Activated CD8-positive, alpha-beta T cell treated with anti-CD3 and anti-CD28 coated beads for 36 hours (primary cell): Measurements from ENCODE around the gene LIN52. TPM values are rescaled to one million over a fixed set of nuclear protein-coding genes. Genes with fewer than 3 reads are reported as not detected.

Source experiments
- ATAC-seq: fragments of 200-7000 bp; cut with Tn5 transposase; one replicate; pipeline ENCODE4 v1.10.0; 2021; ENCODE audit warnings: mild to moderate bottlenecking, moderate library complexity
- CTCF ChIA-PET: fragments of 350-600 bp; sonication (Branson Sonifier 250); formaldehyde crosslinking; loops from one replicate; lab custom pipeline; 2021; ENCODE audit warnings: antibody characterized with exemption; lab: Charles Lee
- POLR2A ChIA-PET: fragments of 350-600 bp; sonication (Branson Sonifier 250); formaldehyde crosslinking; loops from one replicate; lab custom pipeline; 2021; ENCODE audit warnings: antibody characterized with exemption; lab: Charles Lee
- DNase-seq: peaks from one replicate; pipeline ENCODE4 v3.0.0-alpha.2; 2020
- H3K27ac Mint-ChIP-seq: one replicate; pipeline ENCODE4 v1.8.0; 2021; ENCODE audit warnings: mild to moderate bottlenecking, mixed read lengths
- H3K27me3 Mint-ChIP-seq: one replicate; pipeline ENCODE4 v1.8.0; 2021; ENCODE audit warnings: mixed read lengths
- H3K36me3 Mint-ChIP-seq: one replicate; pipeline ENCODE4 v1.8.0; 2021; ENCODE audit warnings: low read depth, mixed read lengths
- H3K4me1 Mint-ChIP-seq: one replicate; pipeline ENCODE4 v1.8.0; 2021; ENCODE audit warnings: low read depth, mixed read lengths
- H3K4me3 Mint-ChIP-seq: one replicate; pipeline ENCODE4 v1.8.0; 2021; ENCODE audit warnings: mild to moderate bottlenecking, moderate library complexity, mixed read lengths
- H3K9me3 Mint-ChIP-seq: one replicate; pipeline ENCODE4 v1.8.0; 2021; ENCODE audit warnings: mixed read lengths
- CTCF ChIP-seq: fragments of 200-600 bp; IDR thresholded peaks from one replicate; pipeline ENCODE4 v1.8.0; 2022; ENCODE audit warnings: antibody characterized with exemption, mild to moderate bottlenecking
- intact Hi-C: fragments of 100-400 bp; cut with micrococcal nuclease; formaldehyde crosslinking; loops from one replicate; pipeline ENCODE4 v1.10.0; 2022
- total RNA-seq, 2 experiments: library from RNA; stranded (reverse); gene quantifications; one replicate each; pipeline ENCODE4 v1.2.3, GENCODE V29; 2021

LIN52 gene
- total RNA-seq, 2 experiments from 2014 or later, result 10.1 to 10.3 TPM

GRCh38 chr14:74205882-74206281 lies 121.1 kb downstream of the LIN52 start:
- TF ChIP-seq CTCF, result no peak
- Mint-ChIP-seq H3K27me3 (no peaks in the 10 kb centered on the region), H3K36me3 (peaks cover 3% of the 10 kb centered on the region), H3K27ac (no peak overlapping the region), H3K4me3 (no peak overlapping the region), H3K9me3 (no peaks in the 10 kb centered on the region), H3K4me1 (no peaks in the 10 kb centered on the region)
- ChIA-PET POLR2A (no interaction called here), CTCF (interaction anchor here (1.6 kb wide), 1 partner anchor 93 kb away, joined by 4 read pairs; no protein-coding TSS in a partner anchor)
- DNase-seq (no peak), ATAC-seq (no peak)
- intact Hi-C loops, result no loop called here

- H3K27me3 Mint-ChIP-seq, result no peaks in the 10 kb centered on the region
- POLR2A ChIA-PET, result no interaction called here
- peaks cover 3% of the 10 kb centered on the region for H3K36me3 Mint-ChIP-seq
- no peak overlapping the region for H3K27ac Mint-ChIP-seq
- CTCF ChIA-PET, result interaction anchor here (1.0 to 2.7 kb wide), 4 partner anchors 11 to 49 kb away, joined by 3 to 12 read pairs (median 3); no protein-coding TSS in a partner anchor
- ATAC-seq, result no peak
- DNase-seq, result peak; percentile 8
- no peak for TF ChIP-seq CTCF
- no peaks in the 10 kb centered on the region for H3K9me3 Mint-ChIP-seq
- H3K4me3 Mint-ChIP-seq, result no peak overlapping the region
- intact Hi-C loops, result no loop called here
- H3K4me1 Mint-ChIP-seq, result no peaks in the 10 kb centered on the region
Observed at GRCh38 chr14:74207943-74208342, 123.2 kb downstream of the LIN52 start.

GRCh38 chr14:74208642-74209041 lies 123.9 kb downstream of the LIN52 start:
- intact Hi-C loops, result no loop called here
- no peak overlapping the region for H3K4me3 Mint-ChIP-seq
- H3K4me1 Mint-ChIP-seq, result no peaks in the 10 kb centered on the region
- no peaks in the 10 kb centered on the region for H3K36me3 Mint-ChIP-seq
- no peaks in the 10 kb centered on the region for H3K27me3 Mint-ChIP-seq
- DNase-seq (no peak), ATAC-seq (no peak)
- H3K9me3 Mint-ChIP-seq, result no peaks in the 10 kb centered on the region
- no peak overlapping the region for H3K27ac Mint-ChIP-seq
- no peak for TF ChIP-seq CTCF
- POLR2A ChIA-PET, result no interaction called here
- CTCF ChIA-PET, result interaction anchor here (1.2 to 2.7 kb wide), 2 partner anchors 10 to 29 kb away, joined by 3 to 12 read pairs; no protein-coding TSS in a partner anchor

- Mint-ChIP-seq H3K4me1 (no peaks in the 10 kb centered on the region), H3K27me3 (no peaks in the 10 kb centered on the region), H3K9me3 (no peaks in the 10 kb centered on the region), H3K36me3 (no peaks in the 10 kb centered on the region), H3K27ac (no peak overlapping the region), H3K4me3 (no peak overlapping the region)
- intact Hi-C loops, result no loop called here
- no peak for ATAC-seq
- TF ChIP-seq CTCF, result no peak
- CTCF ChIA-PET, result no interaction called here
- no peak for DNase-seq
- POLR2A ChIA-PET, result no interaction called here
Observed at GRCh38 chr14:74211945-74212580, 127.3 kb downstream of the LIN52 start.
